GM21526 (cell line): ENCODE data around the gene MYH9.
A peak's percentile ranks its signal among the peaks of the same experiment; 100 is the strongest.

Experiments used
- ATAC-seq: cut with Tn5 transposase; IDR thresholded peaks from one replicate; pipeline ENCODE4 v1.9.1; 2021; ENCODE audit warnings: moderate library complexity; ENCODE audit not compliant: unreplicated experiment, low FRiP score

Gene MYH9

GRCh38 chr22:36386900-36387708 lies 663 bp downstream of the MYH9 start:
- ATAC-seq: peak; percentile 21

GRCh38 chr22:36386351-36386899 lies 1.3 kb downstream of the MYH9 start:
- peak; percentile 13 for ATAC-seq

GRCh38 chr22:36385491-36386350 lies 2.0 kb downstream of the MYH9 start:
- no peak for ATAC-seq

GRCh38 chr22:36384766-36385481 lies 2.8 kb downstream of the MYH9 start:
- ATAC-seq: no peak

- ATAC-seq: no peak
Measured at GRCh38 chr22:36383110-36383581, 4.6 kb downstream of the MYH9 start.

GRCh38 chr22:36381513-36382128 lies 6.1 kb downstream of the MYH9 start:
- ATAC-seq: no peak

GRCh38 chr22:36379593-36380361 lies 8.0 kb downstream of the MYH9 start:
- no peak for ATAC-seq

- no peak for ATAC-seq
Measured at GRCh38 chr22:36378869-36379217, 8.9 kb downstream of the MYH9 start.

GRCh38 chr22:36378080-36378868 lies 9.5 kb downstream of the MYH9 start:
- ATAC-seq: no peak

GRCh38 chr22:36377022-36377631 lies 10.6 kb downstream of the MYH9 start:
- ATAC-seq: no peak

- no peak for ATAC-seq
Measured at GRCh38 chr22:36376265-36376664, 11.5 kb downstream of the MYH9 start.

GRCh38 chr22:36375071-36375980 lies 12.4 kb downstream of the MYH9 start:
- ATAC-seq: no peak

- no peak for ATAC-seq
Measured at GRCh38 chr22:36374603-36375024, 13.2 kb downstream of the MYH9 start.

GRCh38 chr22:36373258-36373579 lies 14.5 kb downstream of the MYH9 start:
- ATAC-seq: no peak

- ATAC-seq: no peak
Measured at GRCh38 chr22:36371920-36372319, 15.8 kb downstream of the MYH9 start.

- ATAC-seq: no peak
Measured at GRCh38 chr22:36369922-36370791, 17.6 kb downstream of the MYH9 start.
